HG02884 (cell line): ENCODE results near the gene ATF2.

ENCODE experiments used
- ATAC-seq: cut with Tn5 transposase; IDR thresholded peaks from one replicate; pipeline ENCODE4 v1.9.1; 2021; ENCODE audit warnings: mild to moderate bottlenecking, moderate library complexity; ENCODE audit not compliant: unreplicated experiment

Gene ATF2

DNA sequence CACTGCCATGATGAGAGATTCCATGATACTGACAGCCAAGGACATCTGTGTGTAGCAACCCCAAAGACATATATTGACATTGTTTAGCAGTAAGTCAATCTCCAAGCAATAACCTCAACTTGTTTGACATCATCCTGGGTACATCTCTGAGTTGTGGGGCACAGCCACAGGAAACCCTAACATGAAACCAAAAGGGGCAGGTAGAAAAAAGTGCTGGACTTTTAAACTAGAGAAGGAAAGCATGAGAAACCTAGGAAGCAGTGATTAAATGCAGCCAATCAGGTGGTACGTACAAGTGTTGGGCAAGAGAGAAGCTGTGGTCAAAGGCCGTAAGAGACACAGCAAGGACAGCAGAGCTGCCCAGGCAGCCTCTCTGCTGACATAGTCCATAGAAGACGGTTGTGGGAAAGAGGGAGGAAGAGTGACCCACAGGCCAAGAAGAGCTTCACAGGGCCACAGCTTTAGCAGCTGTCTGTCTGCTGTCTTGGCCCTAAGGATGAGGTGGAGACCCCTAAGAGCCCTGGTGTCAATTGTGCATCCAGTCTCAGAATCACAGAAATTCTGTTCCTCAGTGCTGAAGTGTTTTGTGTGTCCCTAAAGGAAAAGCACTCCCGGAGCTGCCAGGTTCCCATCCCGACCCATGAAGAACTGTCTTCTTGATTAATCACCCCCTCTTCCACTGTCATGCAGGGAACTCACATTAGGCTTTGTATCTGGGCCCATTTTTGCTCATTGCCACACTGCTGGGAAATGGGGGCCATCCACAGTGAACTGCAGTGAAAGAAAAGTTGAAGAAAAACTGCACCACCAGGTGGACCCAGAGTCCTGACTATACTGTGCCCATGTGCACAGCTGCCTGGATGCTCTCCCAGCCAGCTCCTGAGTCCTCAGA, 137.4 kb downstream of the ATF2 start:
- peak; percentile 59 for ATAC-seq

DNA sequence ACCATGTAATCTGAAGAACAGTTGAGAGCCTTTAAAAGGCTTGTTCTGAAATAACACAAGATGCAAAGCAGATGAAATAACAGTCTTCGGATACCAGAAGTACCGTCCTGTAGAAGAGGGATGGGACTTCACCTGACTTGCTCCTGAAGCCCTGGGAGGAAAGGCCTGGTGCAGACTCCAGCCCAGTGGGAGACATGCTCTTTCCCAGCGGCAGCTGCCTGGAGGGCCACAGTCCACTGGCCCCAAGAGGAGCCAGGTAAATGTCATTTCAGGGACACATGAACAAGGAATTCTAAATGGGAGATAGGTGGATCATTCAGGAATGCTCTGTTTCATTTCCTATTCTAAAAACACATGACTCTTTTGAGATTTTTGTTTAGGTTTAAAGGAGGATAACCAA, 140.2 kb downstream of the ATF2 start:
- no peak for ATAC-seq

DNA sequence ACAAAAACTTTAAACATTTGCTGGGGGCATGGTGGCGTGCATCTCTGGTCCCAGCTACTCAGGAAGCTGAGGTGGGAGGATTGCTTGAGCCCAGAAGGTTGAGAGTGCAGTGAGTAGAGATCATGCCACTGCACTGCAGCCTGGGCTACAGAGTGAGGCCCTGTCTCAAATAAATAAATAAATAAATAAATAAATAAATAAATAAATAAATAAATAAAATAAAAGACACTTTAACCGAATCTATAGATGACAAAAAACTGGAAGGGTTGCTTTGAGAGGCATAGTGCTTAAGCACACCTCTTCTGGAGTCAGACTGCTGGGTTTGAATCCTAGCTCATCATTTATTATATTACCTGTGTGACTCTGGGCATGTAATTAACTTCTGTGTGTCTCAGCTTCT, 141.6 kb downstream of the ATF2 start:
- ATAC-seq = no peak

DNA sequence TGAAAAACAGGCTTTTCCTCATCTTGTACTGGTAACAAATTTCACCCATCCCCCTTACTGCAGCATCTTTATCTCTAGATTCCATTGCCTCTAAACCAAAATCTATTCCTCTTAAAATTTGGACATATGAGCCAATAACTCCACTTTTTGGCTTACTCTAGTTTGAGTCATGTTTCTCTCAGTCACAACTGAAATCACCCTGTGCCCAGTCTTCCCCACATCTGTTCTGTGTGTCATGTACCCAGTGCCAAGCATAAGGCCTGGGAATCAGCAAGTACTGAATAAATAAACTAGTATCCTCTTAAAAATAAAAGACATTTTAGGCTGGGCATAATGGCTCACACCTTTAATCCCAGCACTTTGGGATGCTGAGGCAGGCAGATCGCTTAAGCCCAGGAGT, 142.1 kb downstream of the ATF2 start:
- no peak for ATAC-seq

DNA sequence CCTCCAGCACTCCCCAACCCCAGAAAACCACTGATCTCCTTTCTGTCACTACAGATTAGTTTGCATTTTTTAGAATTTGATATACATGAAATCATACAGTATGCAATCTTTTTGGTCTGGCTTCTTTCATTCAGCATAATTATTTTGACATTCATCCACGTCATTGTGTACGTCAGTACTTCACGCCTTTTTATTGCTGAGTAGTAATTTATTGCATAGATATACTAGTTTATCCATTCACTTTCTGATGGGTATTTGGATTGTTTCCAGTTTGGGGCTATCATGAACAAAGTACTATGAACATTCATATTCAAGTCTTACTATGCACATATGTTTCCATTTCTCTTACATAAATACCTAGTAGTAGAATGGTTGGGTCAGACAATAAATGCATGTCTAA, 142.8 kb downstream of the ATF2 start:
- ATAC-seq = no peak

DNA sequence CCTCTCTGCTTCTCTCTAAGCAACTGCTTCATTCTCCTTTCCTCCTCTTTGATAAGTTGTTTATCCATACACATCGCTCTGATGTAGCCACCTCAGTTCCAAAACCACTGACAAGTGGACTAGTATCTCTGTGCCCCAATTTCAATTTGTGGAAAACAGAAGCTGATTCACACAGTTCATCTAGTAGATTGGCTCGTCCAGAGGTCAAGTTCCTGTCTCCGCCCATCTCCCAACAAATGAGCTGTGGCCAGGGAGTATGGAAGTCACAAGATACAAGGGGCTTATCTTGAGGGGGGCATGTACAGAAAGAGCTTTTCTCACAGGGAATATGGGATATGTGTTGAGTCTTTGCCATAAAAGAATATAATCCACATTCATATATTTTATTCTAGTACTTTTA, 145.1 kb downstream of the ATF2 start:
- no peak for ATAC-seq
